NCI-H226 (cell line): ENCODE data around the gene FBXO21.
"Not testable (repeated sequence)": the region's sequence is repeated elsewhere in the genome, so short reads cannot be mapped to it uniquely, and the experiment has no call there.

Source experiments
- DNase-seq: peaks from one replicate; pipeline ENCODE4 v3.0.0-alpha.2; 2015

The FBXO21 gene, protein sequence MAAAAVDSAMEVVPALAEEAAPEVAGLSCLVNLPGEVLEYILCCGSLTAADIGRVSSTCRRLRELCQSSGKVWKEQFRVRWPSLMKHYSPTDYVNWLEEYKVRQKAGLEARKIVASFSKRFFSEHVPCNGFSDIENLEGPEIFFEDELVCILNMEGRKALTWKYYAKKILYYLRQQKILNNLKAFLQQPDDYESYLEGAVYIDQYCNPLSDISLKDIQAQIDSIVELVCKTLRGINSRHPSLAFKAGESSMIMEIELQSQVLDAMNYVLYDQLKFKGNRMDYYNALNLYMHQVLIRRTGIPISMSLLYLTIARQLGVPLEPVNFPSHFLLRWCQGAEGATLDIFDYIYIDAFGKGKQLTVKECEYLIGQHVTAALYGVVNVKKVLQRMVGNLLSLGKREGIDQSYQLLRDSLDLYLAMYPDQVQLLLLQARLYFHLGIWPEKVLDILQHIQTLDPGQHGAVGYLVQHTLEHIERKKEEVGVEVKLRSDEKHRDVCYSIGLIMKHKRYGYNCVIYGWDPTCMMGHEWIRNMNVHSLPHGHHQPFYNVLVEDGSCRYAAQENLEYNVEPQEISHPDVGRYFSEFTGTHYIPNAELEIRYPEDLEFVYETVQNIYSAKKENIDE

DNA sequence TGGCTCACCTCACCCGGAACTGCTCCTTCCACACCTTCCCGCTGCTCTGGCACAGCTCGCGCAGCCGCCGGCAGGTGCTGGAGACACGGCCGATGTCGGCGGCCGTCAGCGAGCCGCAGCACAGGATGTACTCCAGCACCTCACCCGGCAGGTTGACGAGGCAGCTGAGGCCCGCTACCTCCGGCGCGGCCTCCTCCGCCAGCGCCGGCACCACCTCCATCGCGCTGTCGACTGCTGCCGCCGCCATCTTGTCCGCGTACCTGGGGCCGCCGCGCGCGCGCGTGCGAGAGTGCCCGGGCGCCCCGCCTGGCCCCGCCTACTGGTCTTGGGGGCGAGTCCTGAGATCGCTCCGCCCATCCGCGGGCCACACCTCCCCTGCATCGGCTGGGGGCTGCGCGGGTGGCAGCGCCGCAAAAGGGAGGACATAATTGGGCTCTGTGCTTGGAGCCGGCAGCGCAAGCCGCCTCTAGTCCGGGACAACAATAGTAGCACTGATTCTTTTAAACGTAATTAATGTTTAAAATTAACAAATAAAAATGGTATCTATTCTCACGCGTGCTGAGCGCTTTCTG, at the start of gene FBXO21:
TSS of gene FBXO21 (minus strand) at position 261 of the 572 bp plus-strand sequence. CDS start at position 247, 14 bp downstream.
- peak; percentile 73 for DNase-seq

DNA sequence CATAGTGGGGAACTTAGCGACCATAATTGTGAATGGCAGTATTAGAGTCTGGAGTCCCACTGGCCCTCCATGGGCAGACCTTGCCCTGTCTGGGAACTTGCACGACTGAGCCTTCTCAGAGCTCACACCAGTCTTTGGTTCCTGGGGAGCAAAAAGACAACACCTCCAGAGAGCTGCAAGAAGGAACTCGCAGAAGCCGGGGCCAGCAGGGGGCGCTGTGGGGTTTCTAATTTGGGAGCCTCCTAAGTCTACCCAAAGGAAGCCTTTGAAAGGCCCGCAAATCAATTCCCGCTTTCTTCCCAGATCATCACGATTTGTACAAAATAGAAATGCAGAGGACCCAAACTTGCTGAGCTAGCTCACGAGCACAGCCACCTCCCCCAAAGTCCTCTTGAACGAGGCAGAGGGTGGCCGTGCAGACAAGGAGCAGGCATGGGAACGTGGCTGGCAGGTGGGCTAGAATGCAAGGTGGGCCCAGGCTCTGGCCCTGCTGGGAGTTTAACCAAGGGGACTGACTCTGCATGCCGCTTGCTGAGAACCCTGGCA, 46.3 kb upstream of the FBXO21 start:
- peak; percentile 9 for DNase-seq

DNA sequence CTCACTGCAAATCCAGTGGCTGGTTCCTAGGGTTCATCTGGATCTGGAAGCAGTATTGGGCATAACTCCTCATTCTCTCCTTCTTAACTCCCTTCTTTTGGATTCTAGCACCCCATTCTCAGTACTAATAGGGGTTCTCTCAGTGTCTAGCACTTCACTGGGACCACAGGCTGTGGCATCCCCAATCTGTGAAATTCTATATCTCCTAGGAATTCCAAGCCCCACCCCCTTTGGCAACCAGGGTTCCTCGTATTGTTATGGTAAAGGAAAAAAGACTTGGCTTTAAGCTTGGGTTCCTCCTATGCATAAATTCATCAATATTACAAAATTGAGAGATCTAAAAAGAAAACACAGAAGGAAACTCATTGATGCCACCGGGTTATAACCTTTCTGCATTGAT, 45.0 kb upstream of the FBXO21 start:
- DNase-seq = no peak

DNA sequence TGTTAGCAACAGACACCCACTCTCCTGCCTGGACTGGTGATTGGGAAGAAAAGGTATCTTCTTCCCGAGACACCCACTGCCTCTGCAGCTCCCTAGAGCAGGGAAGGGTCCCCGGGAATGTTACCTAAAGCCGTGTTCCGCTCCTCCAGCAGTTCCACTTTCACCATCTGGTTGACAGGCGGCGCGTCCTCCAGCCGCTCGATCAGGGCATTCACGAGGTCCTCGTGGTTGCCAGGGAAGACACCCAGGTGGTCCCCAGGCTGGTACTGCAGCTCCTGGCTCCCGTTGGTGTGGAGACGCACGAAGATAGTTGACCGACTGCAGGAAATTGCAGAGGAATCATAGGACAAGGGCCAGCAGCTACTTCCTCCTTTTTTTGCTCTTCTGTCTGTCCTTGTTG, 44.2 kb upstream of the FBXO21 start:
- DNase-seq = no peak

- DNase-seq = no peak
Measured at GRCh38 chr12:117231750-117232149, 41.5 kb upstream of the FBXO21 start.

- DNase-seq = no peak
Measured at GRCh38 chr12:117228239-117228638, 38.0 kb upstream of the FBXO21 start.

DNA sequence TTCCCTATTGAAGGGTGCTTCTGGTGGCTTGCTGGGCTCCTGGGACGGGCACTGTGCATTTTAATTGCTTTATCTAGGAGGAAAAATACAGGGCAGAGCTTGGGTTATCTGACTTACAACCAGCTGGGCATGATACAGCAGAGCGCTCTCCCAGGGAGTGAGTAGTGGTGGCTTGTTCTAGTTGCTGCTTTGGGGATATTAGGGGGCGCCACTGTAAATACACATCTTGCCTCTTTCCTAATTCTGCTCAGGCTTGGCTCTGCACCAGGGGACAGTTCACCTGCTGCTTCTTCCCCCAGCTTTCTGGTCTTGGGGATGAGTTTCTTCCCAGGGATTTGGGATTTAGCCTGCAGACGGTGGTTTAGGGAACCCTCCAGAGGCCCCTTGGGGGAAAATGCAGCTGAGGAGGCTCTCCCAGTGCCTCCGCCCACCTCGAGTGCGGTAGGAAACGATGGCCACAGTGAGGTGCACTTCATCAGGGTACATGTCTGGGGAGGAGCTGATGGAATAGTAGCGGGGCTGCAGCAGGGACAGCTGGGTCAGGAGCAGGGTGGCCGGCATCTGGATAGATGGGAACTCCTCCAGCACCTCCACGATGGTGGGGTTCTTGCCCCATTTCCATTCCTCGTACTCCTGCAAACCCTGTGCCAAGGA, 36.9 kb upstream of the FBXO21 start:
- no peak for DNase-seq

- no peak for DNase-seq
Measured at GRCh38 chr12:117226505-117226904, 36.2 kb upstream of the FBXO21 start.

DNA sequence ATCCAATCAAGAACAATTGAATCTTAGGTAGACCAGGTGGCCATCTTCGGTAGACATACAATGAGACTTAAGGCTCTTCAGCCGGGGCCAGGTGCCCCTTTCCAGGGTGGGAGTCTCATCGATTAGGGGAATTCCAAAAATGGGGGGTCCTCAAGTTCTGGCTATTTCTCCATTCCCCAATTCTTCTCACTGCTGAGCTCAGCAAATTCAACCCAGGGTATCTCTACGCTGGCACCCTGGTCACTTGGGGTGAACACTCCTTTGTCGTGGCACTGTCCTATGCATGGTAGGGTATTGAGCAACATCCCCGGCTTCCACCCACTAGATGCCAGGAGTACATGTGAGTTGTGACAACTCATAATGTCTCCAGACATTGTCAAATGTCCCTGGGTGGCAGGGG, 34.9 kb upstream of the FBXO21 start:
- DNase-seq = no peak

- DNase-seq = not testable (repeated sequence)
Measured at GRCh38 chr12:117220947-117221346, 30.7 kb upstream of the FBXO21 start.

DNA sequence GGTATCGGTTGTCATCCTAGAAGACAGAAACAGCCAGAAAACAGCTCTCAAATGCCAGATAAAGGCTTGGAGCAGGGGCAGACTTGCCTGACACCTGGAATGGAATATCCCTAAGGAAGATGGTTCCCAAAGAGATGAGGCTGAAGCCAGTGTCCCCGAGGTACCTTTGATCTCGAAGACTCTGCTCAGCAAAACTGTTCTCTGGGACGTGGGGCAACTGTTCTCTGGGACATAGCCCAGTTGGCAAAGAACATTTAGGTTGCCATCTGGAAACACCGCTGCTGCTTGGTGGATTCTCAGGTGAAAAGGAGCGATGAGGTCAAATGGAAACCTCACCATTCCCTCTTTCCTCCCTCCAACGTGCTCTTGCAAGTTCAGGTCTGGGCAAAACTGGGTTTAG, 27.9 kb upstream of the FBXO21 start:
- no peak for DNase-seq

- DNase-seq = no peak
Measured at GRCh38 chr12:117216686-117217085, 26.4 kb upstream of the FBXO21 start.

DNA sequence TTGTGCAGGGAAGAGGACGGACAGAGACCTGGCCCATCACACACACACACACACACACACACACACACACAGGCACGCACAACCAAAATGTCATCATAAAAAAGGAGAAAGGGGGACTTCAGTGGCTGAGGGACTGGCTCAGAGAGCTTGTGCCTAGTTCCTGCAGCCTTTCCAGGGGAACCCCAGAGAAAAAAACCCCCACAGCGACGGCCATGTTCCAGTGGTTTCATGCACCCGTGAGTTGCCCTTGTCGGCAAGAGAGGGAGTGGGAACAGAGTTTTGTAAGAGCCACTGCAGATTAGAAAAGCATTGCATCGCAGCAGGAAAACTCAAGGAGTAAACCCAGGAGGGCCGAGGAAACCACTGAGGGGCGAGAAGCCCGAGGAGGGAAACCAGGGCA, 24.5 kb upstream of the FBXO21 start:
- DNase-seq = no peak

GRCh38 chr12:117213295-117213808, 23.1 kb upstream of the FBXO21 start:
- no peak for DNase-seq

GRCh38 chr12:117212563-117213190, 22.4 kb upstream of the FBXO21 start:
- DNase-seq = peak; percentile 31

DNA sequence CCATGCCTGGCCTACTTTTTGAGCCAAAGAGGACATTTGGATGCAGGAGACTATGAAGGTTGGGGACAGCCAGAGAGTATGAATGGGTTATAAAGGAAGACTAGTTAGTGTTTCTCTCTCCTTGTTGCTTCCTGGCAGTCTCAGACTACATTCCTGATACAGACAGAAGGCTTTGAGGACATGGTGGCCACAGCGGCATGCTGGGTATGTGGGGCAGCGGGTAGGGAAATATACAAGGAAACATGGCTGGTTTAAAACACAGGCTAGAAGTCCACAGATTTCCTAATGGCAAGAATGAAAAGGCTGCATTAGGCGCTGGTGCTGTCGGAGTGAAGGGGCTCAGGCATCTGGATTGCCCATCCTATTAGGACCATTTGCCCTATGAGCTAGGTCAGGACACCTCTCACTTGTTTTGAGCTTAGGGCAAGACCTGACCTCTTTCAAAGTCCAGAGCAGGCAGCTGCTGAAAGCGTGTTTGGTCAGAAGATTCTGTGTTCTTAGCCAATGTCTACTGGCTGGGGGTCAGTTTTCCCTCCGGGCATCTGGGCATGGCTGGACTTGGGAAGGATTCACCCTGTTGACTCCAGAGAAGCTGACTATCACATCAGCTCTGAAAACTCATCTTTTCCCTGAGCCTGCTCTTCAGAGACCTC, 20.1 kb upstream of the FBXO21 start:
- DNase-seq = no peak

GRCh38 chr12:117209626-117210025, 19.4 kb upstream of the FBXO21 start:
- no peak for DNase-seq

DNA sequence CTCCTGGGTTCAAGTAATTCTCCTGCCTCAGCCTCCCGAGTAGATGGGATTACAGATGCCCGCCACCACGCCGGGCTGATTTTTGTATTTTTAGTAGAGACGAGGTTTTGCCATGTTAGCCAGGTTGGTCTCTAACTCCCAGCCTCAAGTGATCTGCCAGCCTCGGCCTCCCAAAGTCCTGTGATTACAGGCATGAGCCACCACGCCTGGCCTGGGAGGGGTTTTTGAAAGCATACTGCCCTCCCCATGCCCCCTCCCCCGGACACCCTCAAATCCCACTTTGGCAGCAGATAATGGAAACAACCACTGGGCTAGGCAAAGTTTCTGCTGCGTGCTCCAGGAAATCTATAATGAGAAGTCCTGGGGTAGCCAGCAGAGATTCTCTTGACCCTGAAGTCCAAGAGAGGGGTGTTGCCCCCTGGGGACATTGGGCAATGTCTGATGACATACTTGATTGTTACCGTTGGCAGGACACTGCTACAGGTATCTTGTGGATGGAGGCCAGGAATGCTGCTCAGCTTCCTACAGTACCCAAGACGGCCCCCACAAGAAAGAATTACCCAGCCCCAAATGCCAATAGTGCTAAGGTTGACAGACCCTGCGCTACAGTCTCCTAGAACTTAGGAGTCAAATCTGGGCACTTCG, 18.7 kb upstream of the FBXO21 start:
- no peak for DNase-seq

DNA sequence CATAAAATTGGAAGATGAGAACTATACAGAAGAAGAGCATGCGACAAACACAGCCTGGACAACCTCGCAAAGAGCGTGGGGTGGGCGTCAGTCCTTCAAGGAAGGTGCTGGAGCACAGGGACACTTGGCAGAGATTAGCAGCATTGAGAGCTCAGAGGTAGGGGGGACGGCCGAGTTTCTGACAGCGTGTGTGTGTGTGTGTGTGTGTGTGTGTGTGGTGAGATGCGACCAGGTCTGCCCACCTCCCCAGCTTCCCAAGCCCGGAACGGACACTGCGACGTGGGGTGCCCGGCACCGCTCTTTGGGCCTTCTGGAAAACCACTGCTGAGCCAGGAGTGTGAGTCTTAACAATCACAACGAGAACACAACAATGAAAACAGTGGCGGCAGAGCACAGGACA, 17.9 kb upstream of the FBXO21 start:
- DNase-seq = no peak

DNA sequence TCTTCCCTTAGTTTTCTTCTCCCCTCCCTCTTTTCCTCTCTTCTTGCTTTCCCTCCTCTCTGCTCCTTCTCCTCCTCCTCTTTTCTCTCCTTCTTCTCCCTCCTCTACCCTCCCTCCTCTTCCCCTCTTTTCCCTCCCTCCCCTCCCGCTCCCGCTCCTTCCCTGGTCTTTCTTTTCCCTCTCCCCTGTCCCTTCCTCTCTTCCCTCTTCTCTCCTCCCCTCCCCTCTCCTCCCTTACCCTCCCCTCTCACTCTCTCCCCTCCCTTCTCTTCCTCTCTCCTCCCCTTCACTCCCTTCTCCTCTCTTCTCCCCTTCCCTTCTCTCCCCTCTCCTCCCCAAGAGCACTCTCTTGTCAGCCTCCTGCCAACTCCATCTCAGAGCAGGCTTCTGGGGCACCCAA, 17.4 kb upstream of the FBXO21 start:
- no peak for DNase-seq

DNA sequence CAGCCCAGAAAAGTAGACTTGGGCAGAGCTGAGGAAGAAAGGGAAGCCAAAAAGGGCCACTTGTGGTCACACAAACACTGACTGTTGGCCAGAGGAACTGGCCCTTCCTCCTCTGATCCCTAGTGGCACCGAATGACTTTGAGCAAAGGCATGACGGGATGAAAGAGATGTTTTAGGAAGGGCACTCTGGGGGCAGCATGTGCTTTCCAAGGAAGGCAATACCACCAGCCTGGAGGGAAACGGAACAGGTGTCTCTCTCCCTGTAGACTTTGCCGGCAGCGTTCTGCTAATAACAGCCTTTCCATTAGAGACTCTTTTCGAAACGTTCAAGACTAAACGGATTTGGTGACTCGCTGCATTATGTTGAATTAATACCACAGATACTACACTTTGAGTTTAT, 12.3 kb upstream of the FBXO21 start:
- DNase-seq = no peak

DNA sequence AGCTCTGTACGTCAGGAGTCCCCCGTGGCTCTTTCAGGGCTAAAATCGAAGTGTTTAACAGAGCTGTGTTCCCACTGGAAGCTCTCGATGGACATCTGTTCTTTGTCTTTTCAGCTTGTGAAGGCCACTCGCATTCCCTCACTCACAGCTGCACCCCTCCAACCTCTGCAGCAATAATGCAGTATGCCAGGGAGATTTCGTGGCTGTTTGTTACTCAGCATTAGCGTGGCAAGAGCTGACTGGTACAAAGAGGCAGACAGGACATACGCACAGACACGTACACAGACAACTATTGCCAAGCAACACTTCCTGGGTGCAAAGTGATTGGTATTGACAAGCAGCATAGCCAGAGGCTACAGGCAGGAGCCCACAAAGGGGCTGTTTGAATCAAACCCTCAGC, 11.8 kb upstream of the FBXO21 start:
- DNase-seq = no peak
